ENCODE data around the gene RPL27. TPM values are rescaled to one million over a fixed set of nuclear protein-coding genes. Genes with fewer than 3 reads are reported as not detected.

RPL27 gene
- total and polyA plus RNA-seq, 2 of the 13 experiments (the other 11 are each of a cell fraction or from before 2014, with no cell fraction given): 1,585 to 5,840 TPM

- TF ChIP-seq SRY (CRISPR knock-in tag; IDR thresholded peaks at IDR 0.05) (no peak), HNF1A (IDR thresholded peaks at IDR 0.05; ENCODE audit: low read depth) (no peak), HNF1A (CRISPR knock-in tag; IDR thresholded peaks at IDR 0.05; ENCODE audit: borderline replicate concordance) (no peak), BCLAF1 (IDR thresholded peaks at IDR 0.05) (no peak), CBX2 (IDR thresholded peaks at IDR 0.05; ENCODE audit: low read depth, low read length) (no peak), CBX2 (CRISPR knock-in tag; IDR thresholded peaks at IDR 0.05; ENCODE audit: low read depth) (no peak), ZMYM2 (CRISPR knock-in tag; IDR thresholded peaks at IDR 0.05) (0 out of 2 replicates have a peak, but pooled peaks have one; percentile 19), MAFF (IDR thresholded peaks at IDR 0.05; ENCODE audit: low read depth, low read length) (no peak), NPAS2 (CRISPR knock-in tag; IDR thresholded peaks at IDR 0.05; ENCODE audit: borderline replicate concordance) (no peak), ZNF124 (CRISPR knock-in tag; IDR thresholded peaks at IDR 0.05) (no peak), KLF15 (CRISPR knock-in tag; IDR thresholded peaks at IDR 0.05; ENCODE audit: borderline replicate concordance) (no peak), TBX2 (CRISPR knock-in tag; IDR thresholded peaks at IDR 0.05; ENCODE audit: borderline replicate concordance) (peak; percentile 62; the same call in 1 of the 2 replicates), ZNF784 (CRISPR knock-in tag; IDR thresholded peaks at IDR 0.05; ENCODE audit: borderline replicate concordance) (peak; percentile 45; the same call in 1 of the 2 replicates), ZSCAN20 (CRISPR knock-in tag; IDR thresholded peaks at IDR 0.05; ENCODE audit: borderline replicate concordance) (no peak; the same call in 1 of the 2 replicates), ZNF7 (CRISPR knock-in tag; IDR thresholded peaks at IDR 0.05) (no peak), AGO1 (IDR thresholded peaks at IDR 0.05; ENCODE audit: low read depth, low read length, poor library complexity, severe bottlenecking) (no peak), ZFP90 (CRISPR knock-in tag; IDR thresholded peaks at IDR 0.05; ENCODE audit: borderline replicate concordance) (no peak), CHD4 (IDR thresholded peaks at IDR 0.05; ENCODE audit: borderline replicate concordance, low read length) (no peak; the same call in 1 of the 2 replicates), CENPBD1 (CRISPR knock-in tag; IDR thresholded peaks at IDR 0.05; ENCODE audit: borderline replicate concordance, low read depth) (no peak), BRCA1 (CRISPR knock-in tag; IDR thresholded peaks at IDR 0.05) (0 out of 2 replicates have a peak, but pooled peaks have one; percentile 71), HDAC1 (CRISPR knock-in tag; IDR thresholded peaks at IDR 0.05) (peak; percentile 75; the same call in 1 of the 2 replicates)
These were observed 8.7 kb downstream of the RPL27 start, which contains the start of gene IFI35 (continued) for GRCh38 chr17:43006639-43007551.

Data from HepG2 (cell line).